Stimulated activated naive CD4-positive, alpha-beta T cell (primary cell): Measurements from ENCODE around the gene SIL1.
A peak's percentile ranks its signal among the peaks of the same experiment; 100 is the strongest.

Experiments
- DNase-seq, 6 experiments: peaks; one replicate each; lab custom pipeline; 2025; lab: John Stamatoyannopoulos, UW

SIL1 gene

DNA sequence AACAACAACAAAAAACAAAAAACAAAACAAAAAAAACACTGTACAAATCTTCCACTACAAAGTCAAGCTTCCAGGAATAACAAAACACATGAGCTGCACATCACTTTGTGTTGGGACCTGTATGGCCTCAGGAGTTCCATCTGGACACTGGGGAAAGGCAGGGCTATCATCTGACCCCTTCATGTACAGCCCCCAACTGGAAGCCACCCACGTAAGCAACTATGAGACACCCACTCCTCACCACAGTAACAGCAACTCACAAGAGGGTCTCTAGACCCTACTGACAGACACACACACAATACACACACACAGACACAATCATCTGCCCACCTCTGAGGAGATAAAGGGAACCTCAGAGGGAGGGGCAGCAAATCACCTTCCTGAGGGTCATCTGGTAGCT, 241.4 kb downstream of the SIL1 start:
- DNase-seq = no peak

DNA sequence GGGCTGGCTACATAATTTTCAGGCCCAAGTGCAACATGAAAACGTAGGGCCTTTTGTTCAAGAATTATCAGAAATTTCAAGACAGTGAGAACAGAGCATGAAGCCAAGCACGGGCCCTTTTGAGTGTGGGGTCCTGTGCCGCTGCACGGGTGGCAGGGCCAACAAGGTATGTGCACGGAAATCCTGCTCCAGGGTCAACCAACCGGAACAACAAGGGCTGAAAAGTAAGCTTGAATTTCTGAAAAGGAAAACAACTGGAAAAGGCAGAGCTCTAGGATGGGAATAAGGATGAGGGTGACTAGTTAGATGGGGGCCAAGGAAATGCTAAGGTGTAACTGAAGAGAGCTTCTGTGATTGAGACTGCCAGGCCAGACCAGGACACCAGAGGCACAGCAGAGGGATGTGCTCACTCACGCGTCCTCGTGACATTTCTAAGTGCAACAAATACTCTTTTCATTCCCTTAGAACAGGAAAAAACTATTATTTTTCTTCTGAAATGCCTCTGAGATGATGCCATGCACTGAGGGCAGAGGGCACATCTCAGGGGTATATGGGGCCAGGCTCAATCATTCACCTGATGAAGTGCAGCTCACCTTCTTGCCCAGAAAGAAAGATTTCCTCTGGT, 242.4 kb downstream of the SIL1 start:
- DNase-seq = no peak

DNA sequence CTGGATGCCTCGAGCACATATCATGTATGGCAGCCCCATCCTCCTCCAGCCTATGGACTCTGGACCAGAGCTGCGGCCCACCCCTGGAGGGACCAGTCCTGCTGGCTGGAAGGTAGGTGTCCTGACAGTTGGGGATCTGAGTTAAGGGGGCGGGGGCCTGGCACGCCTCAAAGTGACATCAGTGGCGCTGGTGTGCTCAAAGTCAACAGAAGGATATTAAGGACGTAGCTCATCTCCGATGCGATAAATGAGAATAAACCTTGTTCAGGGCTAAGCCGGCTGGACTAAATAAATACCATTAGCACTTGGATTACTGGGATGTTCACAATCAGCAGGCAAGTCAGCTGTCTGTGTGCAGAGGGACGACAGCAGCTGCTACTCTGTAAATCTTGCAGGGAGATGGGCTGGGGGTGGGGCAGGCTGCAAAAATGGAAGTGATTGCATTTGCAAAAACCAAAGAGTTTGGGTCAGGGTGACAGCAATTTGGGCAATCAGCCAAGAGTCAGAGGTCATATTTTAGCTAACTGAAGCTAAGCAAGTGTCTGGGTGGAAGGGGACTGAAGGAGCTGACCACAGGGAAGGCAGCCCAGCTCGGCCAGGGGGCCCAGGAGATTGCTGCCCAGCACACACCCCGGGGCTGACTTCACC, 243.0 kb downstream of the SIL1 start:
- DNase-seq = no peak

DNA sequence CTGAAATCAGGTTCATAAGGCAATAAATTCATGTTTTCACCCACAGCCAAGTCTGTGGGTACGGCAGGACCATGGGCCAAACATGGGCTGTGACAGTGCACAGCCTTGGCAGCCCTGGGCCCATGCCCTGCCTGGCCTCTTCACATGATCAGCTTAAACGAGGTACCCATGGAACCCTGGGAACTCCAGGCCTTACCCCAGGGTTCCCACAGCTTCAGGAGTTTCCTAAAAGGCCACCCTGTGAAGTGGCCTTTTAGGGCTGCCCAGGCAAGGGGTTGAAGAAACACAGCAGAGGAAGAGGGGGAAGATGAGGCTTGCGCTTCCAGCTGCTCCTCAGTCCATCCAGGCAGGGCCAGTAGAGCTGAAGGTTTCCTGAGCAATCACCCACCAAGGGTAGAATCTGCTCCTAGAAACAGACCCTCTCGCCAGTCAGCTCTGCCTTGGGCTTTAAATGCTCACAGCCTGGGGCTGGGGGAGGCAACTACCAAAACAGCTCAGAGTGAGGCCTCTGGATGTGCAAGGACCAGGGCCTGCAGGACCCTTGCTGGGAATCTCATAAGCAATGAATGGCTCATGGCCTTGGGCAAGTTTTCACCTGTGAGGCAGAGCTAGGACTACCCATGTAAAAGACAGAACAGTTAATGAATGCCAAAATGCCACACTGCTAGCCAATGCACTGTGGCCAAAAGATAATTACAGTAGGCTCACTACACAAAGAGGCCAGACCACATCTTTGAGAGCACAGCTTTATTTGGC, 243.7 kb downstream of the SIL1 start:
- no peak for DNase-seq

DNA sequence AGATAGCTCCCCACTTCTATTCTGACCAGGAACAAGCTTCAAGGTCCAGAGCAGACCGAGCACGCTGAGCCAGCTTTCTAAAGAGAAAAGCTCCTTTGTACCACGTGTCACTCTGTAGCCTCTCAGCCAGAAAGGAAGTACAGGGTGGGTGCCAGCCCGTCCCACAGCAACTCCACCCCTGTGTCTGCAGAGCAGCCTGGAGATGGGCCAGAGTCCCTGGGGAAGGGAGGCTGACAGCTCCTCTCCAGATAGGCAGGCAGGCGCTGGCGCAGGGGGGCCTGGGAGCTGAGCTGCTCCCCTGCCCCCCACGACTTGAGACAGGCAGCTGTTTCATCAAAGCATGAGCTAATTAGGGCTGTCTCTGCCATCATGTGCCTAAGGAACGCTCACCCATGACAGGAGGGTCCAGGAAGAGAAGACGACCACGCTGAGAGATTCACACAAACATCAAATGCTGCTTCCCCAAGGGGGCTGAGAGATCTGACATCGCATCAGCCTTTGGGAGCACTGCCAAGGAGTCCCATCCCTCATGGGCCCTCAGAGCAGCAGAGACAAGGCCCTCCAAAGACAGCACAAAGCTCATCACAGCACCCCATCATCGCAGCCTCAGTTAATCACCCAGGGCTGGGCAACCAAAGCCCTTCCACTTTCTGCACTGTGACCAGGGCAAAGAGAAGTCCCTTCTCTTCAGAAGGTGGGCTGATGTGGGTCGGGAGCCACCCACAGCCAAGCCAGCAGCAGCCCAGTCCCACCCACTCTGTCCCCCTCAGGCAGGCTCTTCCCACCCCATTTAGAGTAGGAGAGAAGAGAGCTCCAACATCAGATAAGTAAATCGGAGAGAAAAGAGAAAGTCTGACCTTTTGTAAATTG, 244.5 kb downstream of the SIL1 start:
- peak in 3 of 6 experiments; percentile 4 to 15 (median 8) for DNase-seq

DNA sequence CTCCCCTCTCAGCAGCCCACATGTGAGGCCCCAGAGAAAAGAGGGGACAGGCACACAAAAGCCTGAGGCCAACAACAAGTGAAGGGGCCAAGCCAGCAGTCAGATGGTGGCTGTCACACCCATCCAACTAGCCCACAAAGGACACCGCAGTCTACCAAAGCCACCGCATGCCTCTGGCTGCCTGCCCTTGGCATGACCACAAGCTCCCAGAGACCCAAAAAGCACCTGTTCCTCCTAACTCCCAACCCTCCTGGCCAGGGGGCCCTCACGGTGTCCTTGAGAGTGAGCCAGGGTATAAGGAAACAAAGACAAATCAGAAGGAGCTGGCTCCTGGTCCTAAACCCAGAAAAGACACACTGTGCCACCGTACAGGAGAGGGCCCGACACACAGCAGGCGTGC, 245.2 kb downstream of the SIL1 start:
- peak in 1 of 6 experiments; percentile 15 for DNase-seq

DNA sequence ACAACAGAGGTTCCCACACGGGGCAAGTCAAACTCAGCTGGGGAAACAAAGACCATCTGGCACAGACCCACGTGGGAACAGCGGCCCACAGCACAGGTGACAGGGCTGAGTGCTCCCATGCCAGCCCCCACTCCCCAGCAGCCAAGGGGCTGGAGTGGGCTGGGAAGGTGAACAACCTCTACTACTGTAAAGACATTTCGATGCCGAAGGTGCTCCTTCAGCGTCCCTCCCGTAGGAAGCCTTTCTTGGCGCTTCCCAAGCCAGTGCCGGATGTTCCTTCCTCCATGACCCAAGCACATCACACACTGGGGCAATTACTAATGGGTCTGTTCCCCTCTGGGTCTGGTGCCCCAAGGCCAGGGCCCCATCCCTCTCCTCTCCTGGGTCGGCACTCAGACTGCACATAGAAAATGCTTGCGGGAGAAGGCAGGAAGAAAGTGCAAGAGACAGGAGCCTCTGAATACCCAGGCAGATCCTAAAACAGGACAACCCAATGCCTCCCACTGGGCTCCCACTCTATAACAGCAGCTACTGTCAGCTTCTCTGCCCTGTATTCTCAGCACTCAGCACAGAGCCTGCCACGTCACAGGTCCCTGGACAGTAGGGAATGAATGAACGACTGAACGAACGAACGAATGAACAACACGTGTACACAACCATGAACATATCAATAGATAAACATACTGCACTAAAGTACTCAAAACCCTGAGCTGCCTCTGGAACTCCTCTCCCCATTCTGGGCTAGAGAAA, 246.0 kb downstream of the SIL1 start:
- no peak for DNase-seq

DNA sequence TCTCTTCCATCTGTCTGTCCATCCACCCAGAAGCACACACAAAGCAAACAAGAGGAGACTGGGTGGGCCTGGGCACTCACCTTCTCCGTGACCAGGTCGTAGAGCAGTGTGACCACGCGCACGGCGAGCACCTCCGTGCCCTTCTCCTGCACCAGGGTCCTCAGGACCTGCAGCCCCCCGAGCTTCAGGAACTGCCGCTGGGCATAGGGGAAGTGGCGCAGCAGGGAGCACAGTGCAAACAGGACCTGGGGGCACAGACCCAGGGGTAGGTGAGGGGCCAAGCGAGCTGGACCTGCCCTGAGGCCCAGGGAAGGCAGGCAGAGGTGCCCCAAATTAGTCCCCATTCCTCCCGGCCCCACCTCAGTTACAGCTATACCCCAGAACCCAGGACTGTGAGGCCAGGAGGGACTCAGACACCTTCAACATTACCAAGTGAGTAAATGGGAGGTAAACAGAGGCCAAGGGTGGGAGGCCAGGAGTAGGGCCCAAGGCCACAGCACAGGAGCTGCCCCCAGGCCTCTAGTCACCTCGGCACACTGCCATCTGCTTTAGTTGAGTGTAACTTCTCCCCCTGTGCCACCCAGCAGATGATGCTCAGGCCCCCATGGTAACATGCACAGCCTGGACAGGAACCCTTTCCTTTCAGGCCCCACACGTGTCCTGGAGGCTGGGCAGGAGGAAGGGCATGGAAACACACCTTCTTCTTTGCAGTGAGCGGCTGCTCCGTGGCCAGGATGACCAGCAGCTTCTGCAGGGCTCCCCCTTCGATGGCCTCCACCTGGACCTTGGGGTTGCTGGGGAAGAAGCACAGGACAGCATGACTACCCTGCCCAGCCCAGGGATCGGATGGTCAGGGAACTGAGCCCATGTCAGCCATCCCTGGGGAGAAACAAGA, 246.8 kb downstream of the SIL1 start:
- DNase-seq = no peak

DNA sequence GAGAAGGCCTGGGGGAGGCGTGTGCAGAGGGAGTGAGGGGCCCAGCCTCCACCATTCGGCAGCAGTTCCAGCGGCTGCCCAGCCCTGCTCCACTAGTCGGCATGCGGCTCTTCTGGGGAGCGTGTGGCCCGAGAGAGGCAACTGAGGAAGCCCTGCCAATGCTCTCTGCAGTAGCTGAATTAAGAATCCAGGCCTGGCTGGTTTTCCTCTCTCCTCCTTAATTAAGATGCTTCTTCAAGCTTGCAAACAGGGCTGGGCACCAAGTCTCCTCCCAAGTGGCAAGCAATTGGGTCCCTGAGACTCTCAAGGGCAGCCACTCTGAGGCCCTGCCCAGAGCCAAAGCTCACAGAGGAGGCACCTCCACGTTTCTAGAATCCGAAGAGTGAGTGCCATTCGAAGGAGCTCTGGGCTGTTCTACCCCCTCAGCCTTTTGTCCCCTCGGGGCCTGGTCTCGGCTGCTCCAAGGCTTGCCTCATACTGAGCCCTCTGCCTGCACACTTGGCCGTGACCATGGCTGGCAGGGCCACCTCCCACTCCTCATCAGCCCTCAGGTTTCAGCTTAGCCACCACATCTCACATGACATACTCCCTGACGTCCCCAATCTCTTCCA, 247.6 kb downstream of the SIL1 start:
- DNase-seq = no peak

DNA sequence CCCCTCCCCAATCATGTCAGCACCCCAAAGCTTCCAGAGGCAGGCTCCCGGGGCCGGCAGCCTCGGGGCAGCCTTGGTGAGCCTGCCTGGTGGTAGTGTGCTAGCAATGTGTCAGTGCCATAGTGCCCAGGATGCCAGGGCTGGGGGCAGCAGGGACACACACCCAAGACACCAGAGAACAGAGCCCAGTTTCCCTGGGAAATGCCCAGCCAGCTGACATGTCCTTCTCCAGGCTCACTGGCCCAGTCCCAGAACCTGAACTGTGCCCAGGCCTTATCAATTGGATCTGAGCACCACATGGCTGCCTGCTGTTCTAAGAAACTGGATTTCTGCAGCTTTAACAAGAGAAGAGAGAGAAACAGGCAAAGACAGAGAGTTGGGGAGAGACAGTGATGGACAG, 248.2 kb downstream of the SIL1 start:
- DNase-seq = no peak

DNA sequence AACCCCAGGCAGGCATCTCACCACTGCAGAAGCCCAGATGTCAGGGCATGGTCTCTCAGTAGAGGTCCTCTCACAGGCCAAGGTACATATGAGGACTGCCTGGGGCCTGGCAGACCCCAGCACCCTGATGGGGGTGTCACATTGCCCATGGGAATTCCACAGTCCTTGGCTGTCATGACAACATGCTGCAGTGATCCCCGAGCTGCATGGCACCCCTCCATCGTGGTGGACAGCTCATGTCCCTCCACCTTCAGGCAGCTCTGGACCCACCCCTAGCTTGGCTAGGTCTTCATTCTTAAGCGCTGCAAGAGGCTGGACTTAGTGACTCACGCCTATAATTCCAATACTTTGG, 249.0 kb downstream of the SIL1 start:
- DNase-seq = no peak

DNA sequence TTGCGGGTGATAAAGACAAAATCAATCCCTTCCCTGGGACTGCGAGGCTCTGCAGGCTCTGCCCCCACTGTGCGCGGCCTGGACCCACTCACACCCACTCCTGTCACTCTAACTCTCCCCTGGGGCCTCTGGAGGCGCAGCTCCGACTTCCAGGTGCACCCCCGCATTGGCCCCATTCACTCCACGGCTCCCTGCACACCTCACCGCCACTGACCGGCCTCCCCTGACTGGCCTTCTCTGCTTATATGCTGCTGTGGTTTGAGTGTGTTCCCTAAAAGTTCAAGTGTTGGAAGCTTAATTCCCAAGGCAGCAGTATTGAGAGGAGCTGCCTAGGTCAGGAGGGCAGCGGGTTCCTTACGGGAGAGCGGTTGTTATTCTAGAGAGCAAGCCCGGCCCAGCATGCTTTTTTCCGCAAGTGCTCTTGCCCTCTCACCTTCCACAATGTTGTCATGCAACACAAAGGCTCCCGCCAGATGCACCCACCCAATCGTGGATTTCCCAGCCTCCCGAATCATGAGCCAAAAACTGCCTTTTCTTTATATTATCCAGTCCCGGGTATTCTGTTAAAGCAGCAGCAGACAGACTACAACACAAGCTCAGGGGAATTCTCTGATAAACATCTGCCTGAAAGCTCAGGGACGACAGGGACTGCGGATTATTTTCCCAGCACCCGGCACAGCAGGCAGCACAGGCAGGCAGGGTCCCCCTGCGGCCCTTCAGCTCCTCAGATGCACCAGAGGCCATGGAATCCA, 249.5 kb downstream of the SIL1 start:
- DNase-seq = no peak

DNA sequence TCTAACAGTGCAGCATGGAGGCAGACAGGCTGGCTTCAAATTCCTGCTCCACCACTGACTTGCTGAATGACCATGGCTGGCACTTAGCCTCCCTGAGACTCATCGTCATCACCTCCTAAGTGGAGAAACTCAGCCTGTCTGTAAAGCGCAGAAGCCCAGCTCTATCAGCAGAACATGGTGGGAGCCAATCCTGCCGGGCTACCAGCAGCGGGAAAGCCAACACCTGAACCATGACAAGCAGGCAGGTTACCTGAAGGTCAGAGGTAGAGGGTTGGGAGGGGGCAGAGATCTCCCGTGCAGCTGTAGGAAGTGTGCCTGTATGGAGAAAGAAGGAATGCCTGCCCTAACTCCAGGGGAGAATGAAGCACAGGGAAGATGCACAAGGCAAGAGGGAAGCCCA, 250.4 kb downstream of the SIL1 start:
- DNase-seq = no peak

DNA sequence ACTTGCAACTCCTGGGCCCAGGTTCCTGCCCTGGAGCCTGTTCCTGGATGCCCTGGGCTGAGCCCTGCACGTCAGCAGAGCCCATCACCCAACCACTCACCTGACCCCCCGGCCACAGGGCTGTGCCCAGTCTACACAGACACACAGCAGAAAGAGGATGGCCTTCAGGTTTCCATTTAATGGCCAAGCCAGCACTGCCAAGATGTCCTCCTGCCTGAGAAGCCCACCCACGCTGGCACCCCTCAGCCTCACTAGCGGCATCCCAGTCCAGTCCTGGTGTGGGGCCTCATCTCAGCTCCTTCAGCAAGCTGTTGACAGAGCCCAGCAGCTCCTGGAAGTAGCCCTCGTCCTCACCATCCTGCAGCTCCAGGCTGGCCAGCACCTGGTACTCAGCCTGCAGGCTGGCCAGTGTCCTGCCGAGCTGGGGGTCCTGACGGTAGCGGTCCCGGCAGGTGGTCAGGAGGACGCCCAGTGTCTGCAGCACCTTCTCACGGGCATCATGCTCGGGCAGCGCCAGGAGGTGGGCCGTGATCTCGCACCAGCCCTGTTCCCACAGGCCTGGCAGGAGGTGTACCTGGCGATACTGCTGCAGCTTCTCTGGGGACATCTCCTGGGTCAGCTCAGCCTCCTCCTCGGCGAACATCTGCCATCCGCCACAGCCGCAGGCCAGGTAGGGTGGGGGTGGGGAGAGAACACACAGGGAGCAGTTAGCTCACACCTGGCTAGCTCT, 251.2 kb downstream of the SIL1 start:
- DNase-seq = no peak

DNA sequence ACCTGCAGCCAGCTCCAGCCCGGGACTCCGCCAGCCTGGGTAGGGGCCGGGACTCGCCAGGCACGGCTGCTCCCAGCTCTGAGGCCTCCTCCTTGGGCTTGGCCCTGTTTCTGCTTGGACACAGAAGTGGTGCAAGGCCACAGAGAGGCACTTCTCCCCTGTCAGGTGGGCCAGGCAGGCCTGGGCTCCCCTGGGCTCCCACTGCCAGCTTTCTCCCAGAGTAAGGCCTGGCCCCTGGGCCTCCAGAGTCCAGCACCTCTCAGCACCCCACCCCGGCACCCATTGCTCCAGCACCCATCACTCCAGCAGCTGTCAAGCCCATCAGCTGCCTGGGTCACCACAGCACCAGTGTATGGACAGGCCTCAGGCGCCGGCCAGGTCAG, 251.9 kb downstream of the SIL1 start:
- no peak for DNase-seq

DNA sequence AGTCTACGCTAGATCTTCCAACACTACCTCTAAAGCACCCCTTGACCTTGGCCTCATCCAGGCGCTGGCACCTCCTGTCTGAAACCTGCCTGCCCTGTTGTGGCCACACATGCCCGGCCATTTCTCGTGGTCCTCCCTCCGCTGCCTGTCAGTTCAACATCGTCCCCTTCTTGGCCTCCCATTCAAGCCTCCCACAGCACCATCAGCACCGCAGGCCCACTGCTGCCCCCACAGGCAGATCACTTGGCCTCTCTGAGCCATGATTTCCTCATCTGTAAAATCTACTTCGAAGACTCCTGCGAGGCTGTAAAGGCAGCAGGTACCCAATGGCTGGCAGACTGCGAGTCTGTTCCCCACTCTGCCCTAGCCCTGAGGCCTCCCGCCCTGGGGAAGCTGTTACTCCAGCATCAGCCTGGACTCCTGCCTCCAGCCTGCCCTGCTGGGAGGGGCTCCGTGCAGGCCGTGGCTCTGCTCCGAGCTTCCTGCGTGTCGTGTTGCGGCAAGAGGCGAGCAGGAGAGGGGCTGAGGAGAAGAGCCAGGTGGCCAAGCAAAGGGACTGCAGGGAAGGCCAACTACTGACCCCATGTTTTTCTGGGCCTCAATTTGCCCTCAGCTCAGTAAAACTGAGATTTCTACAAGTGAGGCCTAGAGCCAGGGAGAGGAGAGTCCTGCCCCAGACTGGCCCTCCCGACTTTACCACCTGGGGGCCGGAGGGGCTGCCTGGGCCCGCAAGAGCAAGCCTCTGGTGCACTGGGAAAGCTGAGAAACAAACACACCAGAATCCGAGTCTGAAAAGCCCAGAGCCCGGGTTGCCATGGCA, 252.5 kb downstream of the SIL1 start:
- no peak for DNase-seq

DNA sequence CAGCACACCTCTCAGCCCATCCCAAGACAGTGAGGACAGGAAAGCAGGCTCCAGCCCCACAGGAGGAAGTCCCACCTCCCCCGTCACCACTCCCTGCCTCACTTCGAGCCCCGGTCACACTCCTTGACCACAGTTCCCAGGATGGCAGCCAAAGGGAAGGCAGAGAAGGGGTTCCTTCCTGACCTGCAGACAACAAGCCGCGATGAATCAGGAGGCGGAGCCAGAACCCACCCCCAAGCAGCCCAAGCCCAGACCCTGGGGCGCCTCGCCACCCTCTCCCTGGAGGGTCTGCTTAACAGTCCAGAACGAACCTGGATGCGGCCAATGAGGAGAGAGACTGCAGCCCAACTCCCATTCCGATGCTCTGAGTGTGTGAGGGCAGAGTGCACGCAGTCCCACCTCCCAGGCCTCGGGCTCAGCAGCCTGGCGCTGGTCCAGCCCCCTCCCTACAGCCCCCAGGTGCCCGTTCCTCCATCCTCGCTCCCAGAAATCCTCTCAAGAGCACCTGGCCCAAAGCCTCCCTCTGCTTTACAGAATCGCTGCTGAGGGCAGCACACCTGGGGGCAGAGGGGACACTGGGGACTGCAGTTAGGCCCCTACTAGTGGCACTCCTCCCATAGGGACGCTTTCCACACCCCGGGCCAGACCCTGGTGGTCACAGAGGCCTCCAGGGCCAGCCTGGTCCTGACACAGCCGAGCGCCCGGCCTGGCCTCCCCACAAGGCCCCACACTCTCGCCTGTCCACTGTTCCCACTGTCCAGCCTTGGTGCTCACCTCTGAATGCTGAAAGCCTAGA, 253.4 kb downstream of the SIL1 start:
- DNase-seq = no peak
